ENCODE measurements around the gene TICRR.

TICRR gene, protein sequence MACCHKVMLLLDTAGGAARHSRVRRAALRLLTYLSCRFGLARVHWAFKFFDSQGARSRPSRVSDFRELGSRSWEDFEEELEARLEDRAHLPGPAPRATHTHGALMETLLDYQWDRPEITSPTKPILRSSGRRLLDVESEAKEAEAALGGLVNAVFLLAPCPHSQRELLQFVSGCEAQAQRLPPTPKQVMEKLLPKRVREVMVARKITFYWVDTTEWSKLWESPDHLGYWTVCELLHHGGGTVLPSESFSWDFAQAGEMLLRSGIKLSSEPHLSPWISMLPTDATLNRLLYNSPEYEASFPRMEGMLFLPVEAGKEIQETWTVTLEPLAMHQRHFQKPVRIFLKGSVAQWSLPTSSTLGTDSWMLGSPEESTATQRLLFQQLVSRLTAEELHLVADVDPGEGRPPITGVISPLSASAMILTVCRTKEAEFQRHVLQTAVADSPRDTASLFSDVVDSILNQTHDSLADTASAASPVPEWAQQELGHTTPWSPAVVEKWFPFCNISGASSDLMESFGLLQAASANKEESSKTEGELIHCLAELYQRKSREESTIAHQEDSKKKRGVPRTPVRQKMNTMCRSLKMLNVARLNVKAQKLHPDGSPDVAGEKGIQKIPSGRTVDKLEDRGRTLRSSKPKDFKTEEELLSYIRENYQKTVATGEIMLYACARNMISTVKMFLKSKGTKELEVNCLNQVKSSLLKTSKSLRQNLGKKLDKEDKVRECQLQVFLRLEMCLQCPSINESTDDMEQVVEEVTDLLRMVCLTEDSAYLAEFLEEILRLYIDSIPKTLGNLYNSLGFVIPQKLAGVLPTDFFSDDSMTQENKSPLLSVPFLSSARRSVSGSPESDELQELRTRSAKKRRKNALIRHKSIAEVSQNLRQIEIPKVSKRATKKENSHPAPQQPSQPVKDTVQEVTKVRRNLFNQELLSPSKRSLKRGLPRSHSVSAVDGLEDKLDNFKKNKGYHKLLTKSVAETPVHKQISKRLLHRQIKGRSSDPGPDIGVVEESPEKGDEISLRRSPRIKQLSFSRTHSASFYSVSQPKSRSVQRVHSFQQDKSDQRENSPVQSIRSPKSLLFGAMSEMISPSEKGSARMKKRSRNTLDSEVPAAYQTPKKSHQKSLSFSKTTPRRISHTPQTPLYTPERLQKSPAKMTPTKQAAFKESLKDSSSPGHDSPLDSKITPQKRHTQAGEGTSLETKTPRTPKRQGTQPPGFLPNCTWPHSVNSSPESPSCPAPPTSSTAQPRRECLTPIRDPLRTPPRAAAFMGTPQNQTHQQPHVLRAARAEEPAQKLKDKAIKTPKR (N-terminal part only)

DNA sequence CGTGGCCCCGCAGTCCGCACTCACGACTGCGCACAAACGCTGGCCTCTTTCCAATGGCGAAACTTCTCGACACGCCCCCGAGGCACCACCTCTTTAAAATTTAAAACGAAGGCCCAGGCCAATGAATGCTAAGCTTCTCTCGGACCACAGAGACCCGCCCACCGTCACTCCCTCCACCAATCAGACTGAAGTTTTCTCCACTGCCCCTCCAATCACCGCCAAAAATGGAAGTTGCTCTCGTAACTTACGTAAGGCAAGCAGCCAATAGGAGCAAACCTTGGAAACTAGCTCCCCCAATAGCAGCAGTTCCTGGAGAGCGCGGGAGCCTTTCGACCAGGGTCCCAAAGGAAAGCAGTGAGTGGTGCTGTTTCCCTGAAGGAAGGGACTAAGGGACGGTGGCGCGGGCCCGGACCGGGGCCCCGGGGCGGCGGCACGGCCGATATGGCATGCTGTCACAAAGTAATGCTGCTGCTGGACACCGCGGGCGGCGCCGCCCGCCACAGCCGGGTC lies at the start of gene TICRR:
TICRR (plus strand) TSS at position 324 of the 510 bp plus-strand sequence; CDS start at position 442, 118 bp downstream.
- peaks cover 3% of the 10 kb centered on the region; the same call in 1 of the 2 replicates for H3K4me1 ChIP-seq (ENCODE audit: insufficient read depth, low read length)
- H3K9ac ChIP-seq (ENCODE audit: low read depth, low read length), result peak within 1 kb of the TSS; percentile 89
- peak within 1 kb of the TSS; percentile 93 for H3K4me3 ChIP-seq (ENCODE audit: low read length)
- H3K27me3 ChIP-seq (ENCODE audit: insufficient read depth, low read length), result no peaks in the 10 kb centered on the region
- H3K27ac ChIP-seq (ENCODE audit: low read length), result no peak within 1 kb of the TSS
- H3K36me3 ChIP-seq (ENCODE audit: insufficient read depth, low read depth, low read length), result peaks cover 14% of the 10 kb centered on the region
- no peaks in the 10 kb centered on the region for H3K9me3 ChIP-seq (ENCODE audit: insufficient read depth, low read depth, low read length)

DNA sequence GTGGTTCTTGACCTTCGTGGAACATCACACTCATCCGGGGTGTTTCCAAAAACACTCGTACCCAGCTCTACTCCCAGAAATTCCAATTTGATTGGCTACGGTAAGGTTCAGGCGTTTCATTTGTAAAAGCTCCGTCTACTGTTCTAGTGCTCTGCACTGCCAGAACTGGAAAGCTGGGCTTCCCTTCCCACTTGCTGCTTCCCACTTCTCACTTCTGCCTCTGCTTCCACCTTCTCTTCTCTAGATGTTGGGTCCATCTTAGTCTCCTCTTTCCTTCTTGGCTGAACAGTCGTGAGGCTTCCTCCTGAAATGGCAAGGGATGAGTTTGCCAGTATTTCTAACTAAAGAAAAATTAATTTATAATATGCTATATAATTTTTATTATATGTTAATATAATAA lies 49.1 kb upstream of the TICRR start:
- H3K9me3 ChIP-seq (ENCODE audit: insufficient read depth, low read depth, low read length), result no peaks in the 10 kb centered on the region
- H3K9ac ChIP-seq (ENCODE audit: low read depth, low read length), result no peak overlapping the region
- no peaks in the 10 kb centered on the region for H3K36me3 ChIP-seq (ENCODE audit: insufficient read depth, low read depth, low read length)
- no peak overlapping the region for H3K27ac ChIP-seq (ENCODE audit: low read length)
- no peaks in the 10 kb centered on the region for H3K27me3 ChIP-seq (ENCODE audit: insufficient read depth, low read length)
- H3K4me1 ChIP-seq (ENCODE audit: insufficient read depth, low read length), result no peaks in the 10 kb centered on the region
- no peak overlapping the region for H3K4me3 ChIP-seq (ENCODE audit: low read length)

DNA sequence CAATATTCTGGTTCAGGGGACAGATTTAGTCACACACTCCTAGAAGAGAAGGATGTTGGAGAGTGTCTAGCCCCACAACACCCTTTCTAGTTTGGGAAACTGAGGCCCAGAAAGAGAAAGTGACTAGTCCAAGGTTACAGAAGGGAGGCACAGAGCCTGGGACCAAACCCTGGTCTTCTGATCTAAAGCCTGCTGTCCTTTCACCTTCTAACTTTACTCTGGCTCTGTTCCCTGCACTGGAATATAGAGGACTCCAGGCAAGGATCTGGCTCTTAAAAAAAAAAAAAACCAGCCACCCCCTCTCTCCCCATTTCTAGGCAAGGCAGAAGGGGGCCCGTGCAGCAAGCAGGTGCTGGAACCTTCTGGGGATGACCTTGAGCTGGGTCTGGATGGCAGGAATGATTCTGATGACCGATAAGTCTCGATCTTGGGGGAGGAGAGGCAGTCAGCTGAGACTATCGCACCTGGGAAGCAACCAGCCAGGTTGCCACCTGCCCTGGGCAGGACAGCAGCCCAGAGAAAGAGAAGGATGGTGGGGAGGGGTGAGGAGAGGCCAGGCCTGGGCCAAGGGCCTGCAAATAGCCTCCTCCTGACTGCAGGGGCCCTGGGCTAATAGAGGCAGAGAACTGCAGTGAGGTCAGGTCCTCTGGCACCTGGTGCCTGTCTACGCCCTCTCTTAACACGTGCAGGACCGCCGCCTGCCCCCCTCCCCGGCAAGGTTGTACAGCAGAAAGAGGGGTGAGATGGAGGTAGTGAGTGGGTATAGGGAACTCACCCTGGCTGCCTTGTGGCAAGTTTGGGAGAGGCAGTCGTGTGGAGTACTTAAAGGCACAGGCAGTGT lies 48.4 kb upstream of the TICRR start:
- Histone ChIP-seq H3K9me3 (ENCODE audit: insufficient read depth, low read depth, low read length) (no peaks in the 10 kb centered on the region), H3K27ac (ENCODE audit: low read length) (no peak overlapping the region), H3K27me3 (ENCODE audit: insufficient read depth, low read length) (no peaks in the 10 kb centered on the region), H3K4me1 (ENCODE audit: insufficient read depth, low read length) (no peaks in the 10 kb centered on the region), H3K36me3 (ENCODE audit: insufficient read depth, low read depth, low read length) (no peaks in the 10 kb centered on the region), H3K4me3 (ENCODE audit: low read length) (no peak overlapping the region), H3K9ac (ENCODE audit: low read depth, low read length) (no peak overlapping the region)

DNA sequence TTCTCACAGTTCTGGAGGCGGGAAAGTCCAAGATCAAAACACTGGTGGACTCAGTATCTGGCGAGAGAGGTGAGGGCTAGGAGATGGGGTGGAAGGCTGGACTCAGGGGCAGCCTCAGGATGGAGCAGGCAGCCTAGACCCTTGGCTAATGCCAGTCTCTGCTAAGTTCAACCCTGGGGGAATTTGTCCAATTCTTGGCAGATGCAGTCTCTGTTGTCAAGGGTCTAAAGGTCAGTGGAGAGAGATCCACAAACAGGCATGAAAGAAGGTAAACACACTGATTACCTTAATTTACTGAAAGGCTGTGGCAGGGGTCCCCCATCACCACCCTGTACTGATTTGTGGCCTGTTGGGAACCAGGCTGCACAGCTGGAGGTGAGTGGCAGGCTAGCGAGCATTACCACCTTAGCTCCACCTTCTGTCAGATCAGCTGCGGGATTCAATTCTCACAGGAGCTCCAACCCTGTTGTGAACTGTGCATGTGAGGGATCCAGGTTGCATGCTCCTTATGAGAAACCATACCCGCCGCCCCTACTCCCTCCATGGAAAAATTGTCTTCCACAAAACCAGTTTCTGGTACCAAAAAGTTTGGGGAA lies 46.4 kb upstream of the TICRR start:
- Histone ChIP-seq H3K4me1 (ENCODE audit: insufficient read depth, low read length) (no peaks in the 10 kb centered on the region), H3K27me3 (ENCODE audit: insufficient read depth, low read length) (no peaks in the 10 kb centered on the region), H3K9ac (ENCODE audit: low read depth, low read length) (no peak overlapping the region), H3K4me3 (ENCODE audit: low read length) (no peak overlapping the region), H3K9me3 (ENCODE audit: insufficient read depth, low read depth, low read length) (no peaks in the 10 kb centered on the region; the same call in none of the 2 replicates), H3K36me3 (ENCODE audit: insufficient read depth, low read depth, low read length) (no peaks in the 10 kb centered on the region), H3K27ac (ENCODE audit: low read length) (no peak overlapping the region)

DNA sequence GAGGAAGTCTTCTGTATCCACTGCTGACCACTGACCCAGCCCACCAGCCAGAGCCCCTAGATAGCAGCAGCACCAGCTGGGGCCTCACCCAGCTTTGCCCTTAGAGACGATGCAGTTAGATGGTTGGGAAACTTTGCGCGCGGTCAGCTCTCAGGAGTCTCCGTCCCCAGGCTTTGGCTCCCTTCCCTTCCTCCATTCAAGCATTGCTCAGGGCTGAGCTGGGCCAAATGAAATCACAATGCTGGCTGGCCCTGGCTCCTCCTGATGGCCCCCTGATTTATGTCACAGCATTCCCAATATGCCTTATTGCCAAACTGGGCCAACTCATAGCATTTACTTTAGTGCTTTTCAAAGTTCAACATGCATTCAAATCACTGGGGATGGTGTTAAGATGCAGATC lies 44.3 kb upstream of the TICRR start:
- H3K9me3 ChIP-seq (ENCODE audit: insufficient read depth, low read depth, low read length), result no peaks in the 10 kb centered on the region; the same call in none of the 2 replicates
- no peaks in the 10 kb centered on the region for H3K27me3 ChIP-seq (ENCODE audit: insufficient read depth, low read length)
- H3K4me1 ChIP-seq (ENCODE audit: insufficient read depth, low read length), result no peaks in the 10 kb centered on the region
- H3K36me3 ChIP-seq (ENCODE audit: insufficient read depth, low read depth, low read length), result no peaks in the 10 kb centered on the region
- no peak overlapping the region for H3K27ac ChIP-seq (ENCODE audit: low read length)
- H3K9ac ChIP-seq (ENCODE audit: low read depth, low read length), result no peak overlapping the region
- no peak overlapping the region for H3K4me3 ChIP-seq (ENCODE audit: low read length)

DNA sequence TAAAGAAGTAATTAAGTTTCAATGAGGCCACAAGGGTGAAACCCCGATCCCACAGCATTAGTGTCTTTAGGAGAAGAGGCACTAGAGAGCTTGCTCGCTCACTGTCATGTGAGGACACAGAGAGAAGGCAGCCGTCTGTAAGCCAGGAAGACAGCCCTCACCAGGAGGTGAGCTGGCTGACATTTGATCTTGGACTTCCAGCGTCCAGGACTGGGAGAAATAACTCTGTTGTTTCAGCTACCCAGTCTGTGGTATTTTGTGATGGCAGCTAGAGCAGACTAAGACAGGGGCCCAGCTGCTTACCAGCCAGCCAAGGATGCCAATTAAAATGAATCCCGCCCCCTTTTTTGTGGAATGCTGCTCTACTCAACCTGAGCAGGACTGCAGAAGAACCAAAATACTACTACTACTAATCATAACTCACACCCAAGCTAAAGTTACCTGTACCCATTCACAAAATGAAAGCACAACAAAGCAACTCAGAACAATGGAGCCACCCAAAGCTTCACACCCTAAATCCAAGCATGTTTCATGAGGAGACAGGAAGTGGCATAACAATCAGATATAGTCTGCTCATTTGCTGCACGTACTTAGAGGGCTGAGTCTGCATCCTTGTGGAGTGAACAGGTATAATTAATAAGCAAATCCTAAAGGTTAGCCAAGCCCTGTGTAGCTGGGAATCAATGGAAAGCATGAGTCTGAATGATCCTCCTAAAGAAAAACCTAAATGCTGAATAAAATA lies 43.3 kb upstream of the TICRR start:
- Histone ChIP-seq H3K36me3 (ENCODE audit: insufficient read depth, low read depth, low read length) (no peaks in the 10 kb centered on the region), H3K4me3 (ENCODE audit: low read length) (no peak overlapping the region), H3K9me3 (ENCODE audit: insufficient read depth, low read depth, low read length) (no peaks in the 10 kb centered on the region; the same call in none of the 2 replicates), H3K27me3 (ENCODE audit: insufficient read depth, low read length) (no peaks in the 10 kb centered on the region), H3K4me1 (ENCODE audit: insufficient read depth, low read length) (no peaks in the 10 kb centered on the region), H3K9ac (ENCODE audit: low read depth, low read length) (no peak overlapping the region), H3K27ac (ENCODE audit: low read length) (no peak overlapping the region)

DNA sequence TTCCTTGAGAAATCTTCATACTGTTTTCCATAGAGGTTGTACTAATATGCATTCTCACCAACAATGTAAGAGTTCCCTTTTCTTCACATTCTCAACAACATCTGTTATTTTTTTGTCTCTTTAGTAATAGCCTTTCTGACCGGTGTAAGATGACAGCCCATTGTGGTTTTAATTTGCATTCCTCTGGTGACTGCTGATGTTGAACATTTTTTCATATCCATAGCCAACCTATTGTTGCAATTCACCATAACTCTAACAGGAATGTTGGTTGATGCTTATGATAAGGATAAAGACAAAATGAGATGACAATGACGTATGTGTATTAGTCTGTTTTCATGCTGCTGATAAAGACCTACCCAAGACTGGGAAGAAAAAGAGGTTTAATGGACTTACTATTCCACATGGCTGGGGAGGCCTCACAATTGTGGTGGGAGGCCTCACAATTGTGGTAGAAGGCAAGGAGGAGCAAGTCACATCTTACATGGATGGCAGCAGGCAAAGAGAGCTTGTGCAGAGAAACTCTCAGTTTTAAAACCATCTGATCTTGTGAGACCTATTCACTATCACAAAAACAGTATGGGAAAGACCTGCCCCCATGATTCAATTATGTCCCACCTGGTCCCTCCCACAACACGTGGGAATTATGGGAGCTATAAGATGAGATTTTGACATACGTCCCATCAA lies 41.3 kb upstream of the TICRR start:
- no peaks in the 10 kb centered on the region for H3K36me3 ChIP-seq (ENCODE audit: insufficient read depth, low read depth, low read length)
- no peak overlapping the region for H3K27ac ChIP-seq (ENCODE audit: low read length)
- no peaks in the 10 kb centered on the region for H3K27me3 ChIP-seq (ENCODE audit: insufficient read depth, low read length)
- H3K9me3 ChIP-seq (ENCODE audit: insufficient read depth, low read depth, low read length), result peaks cover 6% of the 10 kb centered on the region
- H3K9ac ChIP-seq (ENCODE audit: low read depth, low read length), result no peak overlapping the region
- H3K4me1 ChIP-seq (ENCODE audit: insufficient read depth, low read length), result no peaks in the 10 kb centered on the region
- no peak overlapping the region for H3K4me3 ChIP-seq (ENCODE audit: low read length)

DNA sequence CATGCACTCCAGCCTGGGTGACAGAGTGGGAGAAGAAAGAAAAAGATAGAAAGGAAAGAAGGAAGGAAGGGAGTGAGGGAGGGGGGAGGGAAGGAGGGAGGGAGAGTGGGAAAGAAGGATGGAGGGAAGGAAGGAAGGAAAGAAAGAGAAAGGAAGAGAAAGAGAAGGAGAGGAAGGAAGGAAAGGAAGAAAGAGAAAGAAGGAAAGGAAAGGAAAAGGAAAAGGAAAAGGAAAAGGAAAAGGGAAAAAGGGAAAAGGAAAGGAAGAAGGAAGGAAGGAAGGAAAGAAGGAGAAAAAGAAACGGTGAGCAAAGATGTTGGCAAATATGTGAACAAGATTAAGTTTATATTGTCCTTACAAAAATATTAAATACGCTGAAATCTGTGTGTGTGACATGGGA lies 36.2 kb upstream of the TICRR start:
- no peaks in the 10 kb centered on the region for H3K4me1 ChIP-seq (ENCODE audit: insufficient read depth, low read length)
- H3K9ac ChIP-seq (ENCODE audit: low read depth, low read length), result no peak overlapping the region
- H3K27me3 ChIP-seq (ENCODE audit: insufficient read depth, low read length), result no peaks in the 10 kb centered on the region
- peaks cover 6% of the 10 kb centered on the region; the same call in 1 of the 2 replicates for H3K9me3 ChIP-seq (ENCODE audit: insufficient read depth, low read depth, low read length)
- no peak overlapping the region for H3K4me3 ChIP-seq (ENCODE audit: low read length)
- no peaks in the 10 kb centered on the region for H3K36me3 ChIP-seq (ENCODE audit: insufficient read depth, low read depth, low read length)
- no peak overlapping the region for H3K27ac ChIP-seq (ENCODE audit: low read length)

DNA sequence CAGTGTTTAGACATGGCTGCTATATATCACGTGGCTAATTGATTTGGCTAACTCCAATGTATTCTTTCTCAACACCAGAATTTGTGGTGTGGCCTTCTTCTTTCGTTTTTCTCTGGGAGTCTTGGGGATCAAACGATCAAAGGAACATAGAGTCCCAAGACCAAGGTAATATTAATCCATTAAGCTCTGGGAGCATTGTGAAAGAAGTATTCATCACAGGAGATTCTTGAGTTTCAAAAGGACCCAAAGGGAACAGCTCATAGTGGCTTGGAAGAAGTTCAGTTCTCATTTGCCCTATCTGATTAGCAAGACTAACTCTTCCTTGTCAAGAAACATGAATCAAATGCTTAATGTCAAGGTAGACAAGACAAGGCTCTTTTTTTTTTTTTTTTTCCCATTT lies 32.9 kb upstream of the TICRR start:
- Histone ChIP-seq H3K27ac (ENCODE audit: low read length) (no peak overlapping the region), H3K27me3 (ENCODE audit: insufficient read depth, low read length) (no peaks in the 10 kb centered on the region), H3K4me3 (ENCODE audit: low read length) (no peak overlapping the region), H3K9me3 (ENCODE audit: insufficient read depth, low read depth, low read length) (peaks cover 5% of the 10 kb centered on the region; the same call in 1 of the 2 replicates), H3K4me1 (ENCODE audit: insufficient read depth, low read length) (no peaks in the 10 kb centered on the region), H3K36me3 (ENCODE audit: insufficient read depth, low read depth, low read length) (no peaks in the 10 kb centered on the region), H3K9ac (ENCODE audit: low read depth, low read length) (no peak overlapping the region)

All from iPS-20b (cell line).